NB4 (cell line): ENCODE results near the gene NAA10.

Source experiments
- MYC ChIP-seq: IDR thresholded peaks from 2 replicates; pipeline ENCODE4 v1.6.1; 2011; ENCODE audit warnings: low read depth, low read length
- POLR2A ChIP-seq: IDR thresholded peaks from 2 replicates; pipeline ENCODE4 v1.6.1; 2011; ENCODE audit warnings: mild to moderate bottlenecking; ENCODE audit not compliant: insufficient read length; ENCODE audit errors: extremely low read depth
- TF ChIP-seq, protein P1 (sequence below): IDR thresholded peaks from one replicate; pipeline ENCODE4 v1.5.1; 2012; ENCODE audit warnings: low read depth, low read length

- TF ChIP-seq, protein P1, sequence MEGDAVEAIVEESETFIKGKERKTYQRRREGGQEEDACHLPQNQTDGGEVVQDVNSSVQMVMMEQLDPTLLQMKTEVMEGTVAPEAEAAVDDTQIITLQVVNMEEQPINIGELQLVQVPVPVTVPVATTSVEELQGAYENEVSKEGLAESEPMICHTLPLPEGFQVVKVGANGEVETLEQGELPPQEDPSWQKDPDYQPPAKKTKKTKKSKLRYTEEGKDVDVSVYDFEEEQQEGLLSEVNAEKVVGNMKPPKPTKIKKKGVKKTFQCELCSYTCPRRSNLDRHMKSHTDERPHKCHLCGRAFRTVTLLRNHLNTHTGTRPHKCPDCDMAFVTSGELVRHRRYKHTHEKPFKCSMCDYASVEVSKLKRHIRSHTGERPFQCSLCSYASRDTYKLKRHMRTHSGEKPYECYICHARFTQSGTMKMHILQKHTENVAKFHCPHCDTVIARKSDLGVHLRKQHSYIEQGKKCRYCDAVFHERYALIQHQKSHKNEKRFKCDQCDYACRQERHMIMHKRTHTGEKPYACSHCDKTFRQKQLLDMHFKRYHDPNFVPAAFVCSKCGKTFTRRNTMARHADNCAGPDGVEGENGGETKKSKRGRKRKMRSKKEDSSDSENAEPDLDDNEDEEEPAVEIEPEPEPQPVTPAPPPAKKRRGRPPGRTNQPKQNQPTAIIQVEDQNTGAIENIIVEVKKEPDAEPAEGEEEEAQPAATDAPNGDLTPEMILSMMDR, result no peak
- no peak for TF ChIP-seq POLR2A
- no peak for TF ChIP-seq MYC
Measured at GRCh38 chrX:153908219-153908860, 26.5 kb downstream of the NAA10 start.
